NCI-H748 (cell line): ENCODE data around the gene DNAAF8.

Experiments used
- DNase-seq: peaks from one replicate; lab custom pipeline; 2025; ENCODE audit not compliant: unreplicated experiment; lab: John Stamatoyannopoulos, UW

DNAAF8 gene

GRCh38 chr16:4695473-4696171 lies 38.7 kb upstream of the DNAAF8 start:
- DNase-seq, result no peak

- DNase-seq, result no peak
Measured at GRCh38 chr16:4696172-4696904, 38.0 kb upstream of the DNAAF8 start.

GRCh38 chr16:4696905-4697847 lies 37.2 kb upstream of the DNAAF8 start:
- no peak for DNase-seq

- no peak for DNase-seq
Measured at GRCh38 chr16:4697848-4698291, 36.5 kb upstream of the DNAAF8 start.

GRCh38 chr16:4698321-4699045 lies 35.9 kb upstream of the DNAAF8 start:
- no peak for DNase-seq

GRCh38 chr16:4699046-4699556 lies 35.2 kb upstream of the DNAAF8 start:
- no peak for DNase-seq

- no peak for DNase-seq
Measured at GRCh38 chr16:4700380-4700996, 33.8 kb upstream of the DNAAF8 start.

GRCh38 chr16:4700997-4701743 lies 33.2 kb upstream of the DNAAF8 start:
- DNase-seq, result no peak

- DNase-seq, result no peak
Measured at GRCh38 chr16:4701791-4702465, 32.4 kb upstream of the DNAAF8 start.

GRCh38 chr16:4702466-4702808 lies 31.9 kb upstream of the DNAAF8 start:
- no peak for DNase-seq

- DNase-seq, result no peak
Measured at GRCh38 chr16:4703906-4704305, 30.4 kb upstream of the DNAAF8 start.

GRCh38 chr16:4704491-4704890 lies 29.8 kb upstream of the DNAAF8 start:
- DNase-seq, result no peak

GRCh38 chr16:4704913-4705312 lies 29.4 kb upstream of the DNAAF8 start:
- no peak for DNase-seq

- DNase-seq, result no peak
Measured at GRCh38 chr16:4706871-4707270, 27.5 kb upstream of the DNAAF8 start.

- no peak for DNase-seq
Measured at GRCh38 chr16:4709481-4709880, 24.9 kb upstream of the DNAAF8 start.

- no peak for DNase-seq
Measured at GRCh38 chr16:4713663-4714501, 20.5 kb upstream of the DNAAF8 start.

- DNase-seq, result no peak
Measured at GRCh38 chr16:4714996-4715395, 19.3 kb upstream of the DNAAF8 start.

GRCh38 chr16:4718466-4718865 lies 15.9 kb upstream of the DNAAF8 start:
- DNase-seq, result no peak
